ENCODE measurements around the gene MBD3L2.
A peak's percentile ranks its signal among the peaks of the same experiment; 100 is the strongest.
"Not testable (repeated sequence)": the region's sequence is repeated elsewhere in the genome, so short reads cannot be mapped to it uniquely, and the experiment has no call there.

Gene MBD3L2

GRCh38 chr19:7063339-7063738 lies 14.2 kb downstream of the MBD3L2 start:
- DNase-seq (ENCODE audit: low spot score), result no peak

- DNase-seq (ENCODE audit: low spot score), result no peak
Measured at GRCh38 chr19:7063764-7064418, 14.8 kb downstream of the MBD3L2 start.

GRCh38 chr19:7067122-7067521 lies 18.0 kb downstream of the MBD3L2 start:
- not testable (repeated sequence) for DNase-seq (ENCODE audit: low spot score)

GRCh38 chr19:7067716-7068115 lies 18.6 kb downstream of the MBD3L2 start:
- DNase-seq (ENCODE audit: low spot score), result no peak

GRCh38 chr19:7068599-7068998 lies 19.5 kb downstream of the MBD3L2 start:
- DNase-seq (ENCODE audit: low spot score), result no peak

GRCh38 chr19:7069042-7069903 lies 20.2 kb downstream of the MBD3L2 start, which contains the start of gene ZNF557:
Gene ZNF557 (plus strand): TSS chr19:7069703. CDS start chr19:7075075, 5,372 bp downstream.
- peak; percentile 98 for DNase-seq (ENCODE audit: low spot score)

GRCh38 chr19:7069904-7070226 lies 20.7 kb downstream of the MBD3L2 start:
- no peak for DNase-seq (ENCODE audit: low spot score)

- DNase-seq (ENCODE audit: low spot score), result no peak
Measured at GRCh38 chr19:7072541-7072940, 23.4 kb downstream of the MBD3L2 start.

- DNase-seq (ENCODE audit: low spot score), result no peak
Measured at GRCh38 chr19:7074705-7075282, 25.7 kb downstream of the MBD3L2 start.

- no peak for DNase-seq (ENCODE audit: low spot score)
Measured at GRCh38 chr19:7076151-7076550, 27.0 kb downstream of the MBD3L2 start.

GRCh38 chr19:7078008-7078407 lies 28.9 kb downstream of the MBD3L2 start:
- no peak for DNase-seq (ENCODE audit: low spot score)

GRCh38 chr19:7083076-7083956 lies 34.2 kb downstream of the MBD3L2 start:
- DNase-seq (ENCODE audit: low spot score), result no peak

- no peak for DNase-seq (ENCODE audit: low spot score)
Measured at GRCh38 chr19:7088999-7089398, 39.9 kb downstream of the MBD3L2 start.

GRCh38 chr19:7098096-7098495 lies 49.0 kb downstream of the MBD3L2 start:
- no peak for DNase-seq (ENCODE audit: low spot score)

- DNase-seq (ENCODE audit: low spot score), result peak; percentile 97
Measured at GRCh38 chr19:7098701-7099596, 49.8 kb downstream of the MBD3L2 start.

- no peak for DNase-seq (ENCODE audit: low spot score)
Measured at GRCh38 chr19:7099597-7099921, 50.4 kb downstream of the MBD3L2 start.
